Testis (tissue), 3 donors: Measurements from ENCODE around the gene SDK1. TPM values are rescaled to one million over a fixed set of nuclear protein-coding genes. Genes with fewer than 3 reads are reported as not detected.

ENCODE experiments used
- DNase-seq: peaks from one replicate; pipeline ENCODE4 v3.0.0-alpha.2; 2019
- H3K27ac ChIP-seq, 2 donors: fragments of 200-600 bp; sonication (generic); one replicate each; pipeline ENCODE4 v1.5.1; 2019
- H3K27me3 ChIP-seq: fragments of 200-600 bp; sonication (generic); one replicate; pipeline ENCODE4 v1.5.1; 2019
- H3K36me3 ChIP-seq: fragments of 200-600 bp; sonication (generic); one replicate; pipeline ENCODE4 v1.5.1; 2017; ENCODE audit warnings: low read depth; ENCODE audit errors: missing control alignments
- H3K4me1 ChIP-seq: fragments of 200-600 bp; sonication (generic); one replicate; pipeline ENCODE4 v1.5.1; 2019
- H3K4me3 ChIP-seq, 2 donors: fragments of 200-600 bp; sonication (generic); one replicate each; pipeline ENCODE4 v1.5.1; 2017 to 2019
- H3K9me3 ChIP-seq: fragments of 200-600 bp; sonication (generic); one replicate; pipeline ENCODE4 v1.5.1; 2017
- POLR2A ChIP-seq: fragments of 450-650 bp; IDR thresholded peaks from one replicate; pipeline ENCODE4 v1.6.1; 2017; ENCODE audit warnings: antibody characterized with exemption, mild to moderate bottlenecking, moderate library complexity
- WGBS, 2 donors: methylation state at CpG; one replicate each; pipeline ENCODE4 v1.1.5; 2018; 5-methylcytosine and 5-hydroxymethylcytosine counted together
- intact Hi-C: fragments of 100-400 bp; cut with DNase I; formaldehyde crosslinking; loops from one replicate; pipeline ENCODE4 v1.15.1; 2023; ENCODE audit warnings: low total_unique reads
- polyA plus RNA-seq: library from polyadenylated mRNA; stranded (reverse); fragments of 350-450 nt; fragmentation: Illumina TruSeq; extraction: RNeasy Lipid Tissue Mini Kit (QIAGEN cat#74804); gene quantifications from one replicate; pipeline ENCODE4 v1.2.3, GENCODE V29; 2014; ENCODE audit warnings: low read depth, low replicate concordance; ENCODE audit not compliant: insufficient read depth
- total RNA-seq, 2 donors: library from RNA; depleted of rRNA; stranded (reverse); fragments of >200 nt; gene quantifications; one replicate each; pipeline ENCODE4 v1.2.3, GENCODE V29; 2016
- TF ChIP-seq, protein P1 (sequence below), 3 experiments: fragments of 450-650 bp in 2 of 3; fragments of 200-600 bp in 1 of 3; sonication (generic) in 1 of 3; IDR thresholded peaks; one replicate each; pipeline ENCODE4 v1.5.1; 2016 to 2019; ENCODE audit warnings: antibody characterized with exemption in 3 of 3, mild to moderate bottlenecking in 2 of 3, moderate library complexity in 1 of 3

Gene SDK1
- total and polyA plus RNA-seq, 3 donors from 2014 or later: 20.0 to 36.2 (median 24.9) TPM

DNA sequence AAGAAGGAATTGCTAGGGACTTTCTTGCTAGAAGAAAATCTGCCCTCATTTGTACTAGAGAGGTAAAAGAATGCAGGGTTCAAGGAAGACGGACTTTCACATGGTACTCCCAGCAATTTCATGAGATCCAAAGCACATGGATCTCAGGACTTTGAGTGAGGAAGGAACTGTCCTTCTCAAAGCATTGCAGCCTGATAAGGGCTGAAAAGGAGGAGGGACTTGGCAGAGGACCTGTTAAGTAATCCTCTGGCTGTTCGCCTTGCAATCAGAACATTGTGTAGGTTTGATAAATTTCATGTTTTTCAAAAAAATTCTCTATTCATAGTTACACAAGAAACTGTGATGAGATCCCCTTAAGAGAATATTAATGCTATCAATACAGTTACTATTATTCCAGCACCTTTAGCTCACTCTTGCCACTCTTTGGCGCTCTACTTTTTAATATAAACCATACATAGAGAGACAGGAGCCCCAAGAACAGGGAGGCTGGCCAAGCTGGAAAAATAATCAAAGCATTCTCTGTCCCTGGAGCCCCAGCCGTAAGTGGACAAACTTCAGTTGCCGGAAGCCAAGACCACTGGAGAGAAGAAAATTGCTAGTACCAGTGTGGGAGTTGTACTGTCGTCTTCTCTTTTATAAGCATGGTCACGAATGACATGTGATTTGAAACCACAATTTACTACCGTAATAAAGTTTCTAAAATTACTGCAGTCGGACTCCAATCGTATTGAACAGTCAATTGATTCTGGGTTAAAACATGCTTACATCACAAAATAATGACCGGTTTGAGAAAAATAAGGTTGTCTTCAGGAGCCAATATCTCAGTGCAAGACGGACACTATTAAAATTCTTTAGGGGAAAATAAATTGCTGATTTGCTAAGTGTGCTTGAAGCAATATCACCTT, 424.4 kb downstream of the SDK1 start:
- no peaks in the 10 kb centered on the region for H3K27me3 ChIP-seq
- intact Hi-C loops: no loop called here
- H3K27ac ChIP-seq: peak overlapping the region; percentile 70 to 71
- no peaks in the 10 kb centered on the region for H3K9me3 ChIP-seq
- 36 to 54% methylated on average over 12 of the region's 12 CpGs for WGBS, 2 donors
- H3K4me1 ChIP-seq: peaks cover 16% of the 10 kb centered on the region
- peak; percentile 69 for DNase-seq
- no peak for TF ChIP-seq POLR2A
- TF ChIP-seq, protein P1, sequence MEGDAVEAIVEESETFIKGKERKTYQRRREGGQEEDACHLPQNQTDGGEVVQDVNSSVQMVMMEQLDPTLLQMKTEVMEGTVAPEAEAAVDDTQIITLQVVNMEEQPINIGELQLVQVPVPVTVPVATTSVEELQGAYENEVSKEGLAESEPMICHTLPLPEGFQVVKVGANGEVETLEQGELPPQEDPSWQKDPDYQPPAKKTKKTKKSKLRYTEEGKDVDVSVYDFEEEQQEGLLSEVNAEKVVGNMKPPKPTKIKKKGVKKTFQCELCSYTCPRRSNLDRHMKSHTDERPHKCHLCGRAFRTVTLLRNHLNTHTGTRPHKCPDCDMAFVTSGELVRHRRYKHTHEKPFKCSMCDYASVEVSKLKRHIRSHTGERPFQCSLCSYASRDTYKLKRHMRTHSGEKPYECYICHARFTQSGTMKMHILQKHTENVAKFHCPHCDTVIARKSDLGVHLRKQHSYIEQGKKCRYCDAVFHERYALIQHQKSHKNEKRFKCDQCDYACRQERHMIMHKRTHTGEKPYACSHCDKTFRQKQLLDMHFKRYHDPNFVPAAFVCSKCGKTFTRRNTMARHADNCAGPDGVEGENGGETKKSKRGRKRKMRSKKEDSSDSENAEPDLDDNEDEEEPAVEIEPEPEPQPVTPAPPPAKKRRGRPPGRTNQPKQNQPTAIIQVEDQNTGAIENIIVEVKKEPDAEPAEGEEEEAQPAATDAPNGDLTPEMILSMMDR (IDR thresholded peaks at IDR 0.05): no peak
- H3K4me3 ChIP-seq: no peak overlapping the region
- no peaks in the 10 kb centered on the region for H3K36me3 ChIP-seq

DNA sequence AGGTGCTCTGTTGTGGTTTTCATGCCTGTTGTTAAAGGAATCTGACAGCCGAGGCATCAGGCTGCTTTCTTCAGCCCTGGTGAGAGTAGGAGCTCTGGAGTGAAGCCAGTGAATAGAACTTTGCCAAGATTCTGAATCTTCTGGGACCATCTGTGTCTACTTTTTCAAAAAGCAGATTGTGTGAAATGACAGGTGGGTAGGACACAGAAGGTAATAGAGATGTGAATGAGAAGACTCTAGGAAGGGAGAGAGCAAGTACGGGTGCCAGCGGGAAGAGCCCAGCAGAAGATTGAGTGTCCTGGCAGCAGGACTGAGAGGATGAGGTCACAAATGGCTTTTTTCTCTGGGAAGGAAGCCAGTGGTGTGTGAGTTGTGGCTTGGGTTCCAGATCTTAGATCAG, 429.2 kb downstream of the SDK1 start:
- 68 to 77% methylated on average over 3 of the region's 3 CpGs for WGBS, 2 donors
- TF ChIP-seq POLR2A: no peak
- TF ChIP-seq, protein P1 (IDR thresholded peaks at IDR 0.05): no peak
- Histone ChIP-seq H3K4me1 (peaks cover 5% of the 10 kb centered on the region), H3K27ac (no peak overlapping the region), H3K27me3 (no peaks in the 10 kb centered on the region), H3K36me3 (no peaks in the 10 kb centered on the region), H3K9me3 (no peaks in the 10 kb centered on the region), H3K4me3 (no peak overlapping the region)
- DNase-seq: no peak
- intact Hi-C loops: no loop called here

DNA sequence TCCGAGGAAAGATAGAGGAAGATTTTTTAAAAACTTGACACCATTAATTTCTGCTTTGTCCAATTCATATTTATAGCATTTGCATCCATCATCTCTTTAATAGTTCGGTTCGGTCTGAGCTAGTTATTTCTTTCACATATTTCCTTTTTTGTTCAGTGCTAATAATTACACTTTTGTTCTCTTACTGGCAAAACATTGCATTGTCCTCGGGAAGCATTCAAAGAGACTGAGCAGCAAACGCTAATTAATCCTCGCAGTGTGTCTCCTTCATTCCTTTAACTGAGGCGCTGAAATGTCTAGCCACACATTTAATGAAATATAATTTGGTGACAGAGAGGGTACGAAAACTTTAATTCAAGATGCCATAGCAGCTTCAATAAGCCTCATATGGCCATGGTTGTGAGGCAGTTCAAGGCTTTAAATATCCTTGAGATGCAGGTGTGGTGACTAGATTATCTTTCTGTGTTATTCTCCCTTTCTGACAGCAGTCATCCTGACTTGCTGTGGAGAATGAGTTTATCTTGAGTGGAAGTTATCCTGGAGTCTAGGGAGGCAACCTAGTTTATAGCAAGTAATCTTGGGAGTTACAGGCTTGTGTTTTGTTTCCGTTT, 431.4 kb downstream of the SDK1 start:
- WGBS, 2 donors: 58 to 71% methylated on average over 9 of the region's 9 CpGs
- TF ChIP-seq POLR2A: no peak
- TF ChIP-seq, protein P1 (IDR thresholded peaks at IDR 0.05): no peak
- H3K4me1 ChIP-seq: no peaks in the 10 kb centered on the region
- H3K9me3 ChIP-seq: no peaks in the 10 kb centered on the region
- DNase-seq: no peak
- H3K36me3 ChIP-seq: no peaks in the 10 kb centered on the region
- no peak overlapping the region for H3K27ac ChIP-seq
- no peak overlapping the region for H3K4me3 ChIP-seq
- intact Hi-C loops: no loop called here
- no peaks in the 10 kb centered on the region for H3K27me3 ChIP-seq

DNA sequence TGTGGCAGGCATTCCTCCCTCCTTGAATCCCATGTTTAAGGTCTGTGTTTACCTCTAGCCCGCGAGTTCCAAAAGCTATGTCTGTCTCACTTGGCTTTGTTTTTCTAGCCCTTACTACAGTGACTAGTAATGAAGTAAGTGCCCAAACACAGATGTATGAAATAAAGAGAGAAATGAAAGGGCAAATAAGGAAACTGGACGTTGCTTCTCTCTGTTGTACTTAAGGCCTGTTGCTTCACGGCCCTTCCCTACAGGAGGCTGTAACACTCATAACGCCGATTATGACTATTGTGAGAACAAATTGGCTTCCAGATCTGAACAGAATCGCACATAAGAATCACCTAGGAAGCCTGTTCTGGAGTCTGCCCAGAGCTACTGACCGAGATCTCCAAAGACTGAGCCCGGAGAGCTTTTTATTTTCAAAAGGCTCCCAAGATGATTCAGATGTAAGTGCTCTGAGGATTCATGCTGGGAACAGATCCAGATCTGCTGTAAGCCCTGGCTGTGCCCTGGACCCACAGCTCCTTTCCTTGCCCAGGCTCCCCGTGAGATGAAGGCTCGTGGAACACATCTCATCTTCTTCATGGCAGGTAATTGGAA, 432.6 kb downstream of the SDK1 start:
- WGBS, 2 donors: 87 to 90% methylated on average over 11 of the region's 11 CpGs
- TF ChIP-seq, protein P1 (IDR thresholded peaks at IDR 0.05): no peak
- no peak for TF ChIP-seq POLR2A
- H3K27me3 ChIP-seq: no peaks in the 10 kb centered on the region

More for the DNA sequence above, 432.6 kb downstream of the SDK1 start:
- H3K36me3 ChIP-seq: no peaks in the 10 kb centered on the region
- H3K27ac ChIP-seq: no peak overlapping the region
- H3K9me3 ChIP-seq: no peaks in the 10 kb centered on the region
- intact Hi-C loops: no loop called here
- H3K4me1 ChIP-seq: no peaks in the 10 kb centered on the region
- no peak for DNase-seq
- H3K4me3 ChIP-seq: no peak overlapping the region
